Measurements from ENCODE around the gene EIF5A. TPM values are rescaled to one million over a fixed set of nuclear protein-coding genes. Genes with fewer than 3 reads are reported as not detected.
A peak's percentile ranks its signal among the peaks of the same experiment; 100 is the strongest.

EIF5A gene
- total RNA-seq, result 100 to 1,000 TPM; 493 to 836 TPM

GRCh38 chr17:7306911-7307685, at the start of gene EIF5A:
Gene EIF5A (plus strand): TSS chr17:7307628. CDS start chr17:7309636, 2,008 bp downstream.
- Mint-ChIP-seq H3K9me3 (no peaks in the 10 kb centered on the region), H3K36me3 (peaks cover 35 to 36% of the 10 kb centered on the region in 2 donors), H3K27ac (peak within 1 kb of the TSS; percentile 93 to 98)
- DNase-seq (ENCODE audit: low spot score in 2 of 2), result peak; percentile 99 to 100
- ATAC-seq, result peak; percentile 79 to 80

GRCh38 chr17:7258731-7259554, 48.5 kb upstream of the EIF5A start:
- no peaks in the 10 kb centered on the region for H3K9me3 Mint-ChIP-seq
- ATAC-seq (peak in 1 of 2 donors; percentile 20), DNase-seq (ENCODE audit: low spot score in 2 of 2) (no peak)
- H3K27ac Mint-ChIP-seq, result peak overlapping the region in 1 of 2 donors; percentile 29
- peaks cover 6 to 9% of the 10 kb centered on the region in 2 donors for H3K36me3 Mint-ChIP-seq

- H3K27ac Mint-ChIP-seq, result peak overlapping the region in 1 of 2 donors; percentile 29
- peaks cover 6 to 8% of the 10 kb centered on the region in 2 donors for H3K36me3 Mint-ChIP-seq
- DNase-seq (ENCODE audit: low spot score in 2 of 2) (no peak), ATAC-seq (no peak)
- no peaks in the 10 kb centered on the region for H3K9me3 Mint-ChIP-seq
Measured at GRCh38 chr17:7259555-7259889, 47.9 kb upstream of the EIF5A start.

GRCh38 chr17:7260151-7260550, 47.3 kb upstream of the EIF5A start:
- DNase-seq (ENCODE audit: low spot score in 2 of 2) (no peak), ATAC-seq (no peak)
- peaks cover 5 to 6% of the 10 kb centered on the region in 2 donors for H3K36me3 Mint-ChIP-seq
- no peak overlapping the region for H3K27ac Mint-ChIP-seq
- no peaks in the 10 kb centered on the region for H3K9me3 Mint-ChIP-seq

GRCh38 chr17:7260651-7261378, 46.6 kb upstream of the EIF5A start:
- H3K36me3 Mint-ChIP-seq, result peaks cover 5 to 6% of the 10 kb centered on the region in 2 donors
- no peaks in the 10 kb centered on the region for H3K9me3 Mint-ChIP-seq
- ATAC-seq (peak; percentile 50 to 61), DNase-seq (ENCODE audit: low spot score in 2 of 2) (peak in 1 of 2 donors; percentile 32)
- no peak overlapping the region for H3K27ac Mint-ChIP-seq

GRCh38 chr17:7261379-7262191, 45.8 kb upstream of the EIF5A start:
- Mint-ChIP-seq H3K27ac (no peak overlapping the region), H3K9me3 (no peaks in the 10 kb centered on the region)
- DNase-seq (ENCODE audit: low spot score in 2 of 2), result peak in 1 of 2 donors; percentile 19

GRCh38 chr17:7262192-7262934, 45.1 kb upstream of the EIF5A start, which contains the start of gene CLDN7:
Gene CLDN7 (minus strand): TSS chr17:7262478. CDS start chr17:7262043, 435 bp downstream.
- Mint-ChIP-seq H3K36me3 (peaks cover 0 to 6% of the 10 kb centered on the region in 2 donors), H3K27ac (no peak within 1 kb of the TSS), H3K9me3 (no peaks in the 10 kb centered on the region)
- no peak for ATAC-seq
- DNase-seq (ENCODE audit: low spot score in 2 of 2), result no peak

More at GRCh38 chr17:7261379-7262191, 45.8 kb upstream of the EIF5A start:
- ATAC-seq, result peak; percentile 42 to 64
- peaks cover 0 to 6% of the 10 kb centered on the region in 2 donors for H3K36me3 Mint-ChIP-seq

GRCh38 chr17:7262935-7263800, 44.3 kb upstream of the EIF5A start:
- H3K9me3 Mint-ChIP-seq, result no peaks in the 10 kb centered on the region
- peak in 1 of 2 donors; percentile 42 for ATAC-seq
- no peak overlapping the region for H3K27ac Mint-ChIP-seq
- DNase-seq (ENCODE audit: low spot score in 2 of 2), result no peak
- H3K36me3 Mint-ChIP-seq, result peaks cover 0 to 6% of the 10 kb centered on the region in 2 donors

- Mint-ChIP-seq H3K36me3 (peaks cover 0 to 3% of the 10 kb centered on the region in 2 donors), H3K9me3 (no peaks in the 10 kb centered on the region), H3K27ac (no peak overlapping the region)
- DNase-seq (ENCODE audit: low spot score in 2 of 2) (no peak), ATAC-seq (no peak)
Measured at GRCh38 chr17:7263801-7264078, 43.7 kb upstream of the EIF5A start.

- DNase-seq (ENCODE audit: low spot score in 2 of 2) (no peak), ATAC-seq (no peak)
- H3K36me3 Mint-ChIP-seq, result no peaks in the 10 kb centered on the region
- no peaks in the 10 kb centered on the region for H3K9me3 Mint-ChIP-seq
- no peak overlapping the region for H3K27ac Mint-ChIP-seq
Measured at GRCh38 chr17:7266784-7267183, 40.6 kb upstream of the EIF5A start.

- no peaks in the 10 kb centered on the region for H3K36me3 Mint-ChIP-seq
- H3K9me3 Mint-ChIP-seq, result no peaks in the 10 kb centered on the region
- H3K27ac Mint-ChIP-seq, result no peak overlapping the region
- DNase-seq (ENCODE audit: low spot score in 2 of 2) (no peak), ATAC-seq (no peak)
Measured at GRCh38 chr17:7279448-7279847, 28.0 kb upstream of the EIF5A start.

- peak; percentile 83 to 88 for ATAC-seq
- peak; percentile 84 to 89 for DNase-seq (ENCODE audit: low spot score in 2 of 2)
- no peaks in the 10 kb centered on the region for H3K36me3 Mint-ChIP-seq
- no peaks in the 10 kb centered on the region for H3K9me3 Mint-ChIP-seq
- H3K27ac Mint-ChIP-seq, result no peak overlapping the region
Measured at GRCh38 chr17:7280519-7281073, 26.8 kb upstream of the EIF5A start.

- Mint-ChIP-seq H3K36me3 (no peaks in the 10 kb centered on the region), H3K27ac (no peak within 1 kb of the TSS), H3K9me3 (no peaks in the 10 kb centered on the region)
- DNase-seq (ENCODE audit: low spot score in 2 of 2) (peak; percentile 83 to 94), ATAC-seq (peak; percentile 77 to 86)
Measured at GRCh38 chr17:7281074-7281952, 26.1 kb upstream of the EIF5A start, which contains the start of gene SLC2A4. Gene SLC2A4 (plus strand): TSS chr17:7281718. CDS start chr17:7281935, 217 bp downstream.

All from activated naive CD4-positive, alpha-beta T cell treated with anti-CD3 and anti-CD28 coated beads, Interleukin-2, amount 50 U/mL, for 72 hours (primary cell).